H1 (cell line): Measurements from ENCODE around the gene NDUFA7. TPM values are rescaled to one million over a fixed set of nuclear protein-coding genes. Genes with fewer than 3 reads are reported as not detected.
"Not testable (repeated sequence)": the region's sequence is repeated elsewhere in the genome, so short reads cannot be mapped to it uniquely, and the experiment has no call there.

ENCODE experiments used
- CTCF ChIA-PET: fragments of 300-600 bp; sonication (Branson Sonifier 250); formaldehyde crosslinking; loops from one replicate; lab custom pipeline; 2021; ENCODE audit not compliant: partially characterized antibody; lab: Charles Lee
- POLR2A ChIA-PET: fragments of 300-600 bp; sonication (Branson Sonifier 250); formaldehyde crosslinking; loops from one replicate; lab custom pipeline; 2021; ENCODE audit warnings: inconsistent platforms; ENCODE audit not compliant: partially characterized antibody; lab: Charles Lee
- DNase-seq, 2 experiments: peaks; one replicate each; pipeline versions ENCODE4 v3.0.0 to v3.0.0-alpha.2; 2010 to 2022; ENCODE audit warnings: low spot score in 2 of 2, low read depth in 1 of 2, mixed read lengths in 1 of 2
- FAIRE-seq: peaks from 2 replicates; lab custom pipeline; 2011; peaks lifted over from hg19 to GRCh38; lab: Jason Lieb, UNC
- H2AFZ ChIP-seq: 2 replicates; pipeline ENCODE4 v1.8.1; 2012; ENCODE audit warnings: low read length, inconsistent platforms
- H2AK5ac ChIP-seq: 2 replicates; pipeline ENCODE4 v1.6.1; 2013; ENCODE audit warnings: low read depth, low read length
- H2BK120ac ChIP-seq: replicated peaks from 2 replicates; pipeline ENCODE3; 2013; ENCODE audit warnings: low read depth, low read length, inconsistent platforms
- H2BK12ac ChIP-seq: 2 replicates; pipeline ENCODE4 v1.6.1; 2013; ENCODE audit warnings: low read depth, low read length
- H2BK15ac ChIP-seq: 2 replicates; pipeline ENCODE4 v1.6.1; 2013; ENCODE audit warnings: low read length
- H2BK20ac ChIP-seq: 2 replicates; pipeline ENCODE4 v1.6.1; 2013; ENCODE audit warnings: low read length
- H2BK5ac ChIP-seq: 2 replicates; pipeline ENCODE4 v1.6.1; 2013; ENCODE audit warnings: low read depth, low read length
- H3K14ac ChIP-seq: 2 replicates; pipeline ENCODE4 v1.6.1; 2013; ENCODE audit warnings: inconsistent platforms; ENCODE audit not compliant: insufficient read length
- H3K18ac ChIP-seq: 2 replicates; pipeline ENCODE4 v1.6.1; 2013; ENCODE audit warnings: low read length; ENCODE audit errors: extremely low read depth
- H3K23ac ChIP-seq: 2 replicates; pipeline ENCODE4 v1.6.1; 2013; ENCODE audit warnings: inconsistent platforms; ENCODE audit not compliant: insufficient read length
- H3K23me2 ChIP-seq: 2 replicates; pipeline ENCODE4 v1.6.1; 2013; ENCODE audit warnings: low read depth, low read length
- H3K27ac ChIP-seq: 2 replicates; pipeline ENCODE4 v1.6.1; 2011; ENCODE audit warnings: low read depth, low read length, inconsistent platforms
- H3K27me3 ChIP-seq, 4 experiments: replicated peaks in 1 of 4; 1 replicate in 1 of 4; 2 replicates in 3 of 4; pipeline versions ENCODE4 v1.6.1 to v1.8.1; 2011 to 2013; ENCODE audit warnings: low read length in 3 of 4, mild to moderate bottlenecking in 3 of 4, inconsistent platforms in 2 of 4, mixed read lengths in 2 of 4, moderate library complexity in 1 of 4; ENCODE audit not compliant: control insufficient read depth in 3 of 4, insufficient read depth in 3 of 4; ENCODE audit errors: extremely low read depth in 1 of 4
- H3K36me3 ChIP-seq, 4 experiments: 2 replicates each; pipeline versions ENCODE4 v1.6.1 to v1.8.1; 2011 to 2013; ENCODE audit warnings: mild to moderate bottlenecking in 4 of 4, low read length in 3 of 4, moderate library complexity in 2 of 4, control low read depth in 1 of 4, inconsistent platforms in 1 of 4; ENCODE audit not compliant: insufficient read depth in 4 of 4, control insufficient read depth in 2 of 4
- H3K4ac ChIP-seq: replicated peaks from 2 replicates; pipeline ENCODE3; 2013; ENCODE audit warnings: low read length, low read depth, mixed read lengths, inconsistent platforms; ENCODE audit not compliant: insufficient read length
- H3K4me1 ChIP-seq, 4 experiments: replicated peaks in 1 of 4; 1 replicate in 1 of 4; 2 replicates in 3 of 4; pipeline versions ENCODE4 v1.6.1 to v1.8.1; 2011 to 2013; ENCODE audit warnings: low read length in 3 of 4, inconsistent platforms in 2 of 4, mixed read lengths in 1 of 4; ENCODE audit not compliant: insufficient read depth in 4 of 4, control insufficient read depth in 3 of 4
- H3K4me2 ChIP-seq, 2 experiments: 2 replicates each; pipeline versions ENCODE4 v1.6.1 to v1.8.1; 2011 to 2013; ENCODE audit warnings: low read depth in 2 of 2, low read length in 2 of 2, control low read depth in 1 of 2, inconsistent platforms in 1 of 2, mild to moderate bottlenecking in 1 of 2; ENCODE audit not compliant: insufficient read depth in 1 of 2
- H3K4me3 ChIP-seq, 4 experiments: fragments of 200-600, 300-600 bp in 1 of 4; sonication (generic), shearing (Covaris generic), sonication (Bioruptor Twin) in 1 of 4; 2 replicates each; pipeline versions ENCODE4 v1.5.1 to v1.8.1; 2011 to 2016; ENCODE audit warnings: low read length in 4 of 4, low read depth in 3 of 4, control low read depth in 2 of 4, inconsistent platforms in 2 of 4, mild to moderate bottlenecking in 2 of 4, mixed read lengths in 1 of 4, moderate library complexity in 1 of 4; ENCODE audit not compliant: insufficient read depth in 2 of 4; ENCODE audit errors: extremely low read depth in 1 of 4
- H3K56ac ChIP-seq: replicated peaks from 2 replicates; pipeline ENCODE3; 2013; ENCODE audit warnings: low read depth, mild to moderate bottlenecking, mixed read lengths, low read length, inconsistent platforms; ENCODE audit not compliant: insufficient read length
- H3K79me1 ChIP-seq: 2 replicates; pipeline ENCODE4 v1.6.1; 2013; ENCODE audit warnings: low read depth, low read length, control low read depth
- H3K79me2 ChIP-seq, 2 experiments: 2 replicates each; pipeline versions ENCODE4 v1.6.1 to v1.8.1; 2012 to 2013; ENCODE audit warnings: low read length in 2 of 2, mild to moderate bottlenecking in 2 of 2, inconsistent platforms in 1 of 2; ENCODE audit not compliant: insufficient read depth in 2 of 2, control insufficient read depth in 1 of 2
- H3K9ac ChIP-seq, 4 experiments: replicated peaks in 1 of 4; 1 replicate in 1 of 4; 2 replicates in 3 of 4; pipeline versions ENCODE4 v1.6.1 to v1.8.1; 2011 to 2013; ENCODE audit warnings: low read depth in 3 of 4, low read length in 3 of 4, control low read depth in 2 of 4, mild to moderate bottlenecking in 2 of 4, moderate library complexity in 2 of 4, inconsistent platforms in 1 of 4; ENCODE audit errors: extremely low read depth in 1 of 4
- H3K9me3 ChIP-seq, 2 experiments: 2 replicates each; pipeline versions ENCODE4 v1.6.1 to v1.8.1; 2012 to 2013; ENCODE audit warnings: mild to moderate bottlenecking in 2 of 2, moderate library complexity in 2 of 2, control low read depth in 1 of 2, inconsistent platforms in 1 of 2, low read depth in 1 of 2, low read length in 1 of 2, mixed read lengths in 1 of 2; ENCODE audit not compliant: insufficient read depth in 2 of 2
- H4K20me1 ChIP-seq, 2 experiments: replicated peaks in 1 of 2; 2 replicates each; pipeline versions ENCODE3 to v1.8.1; 2011 to 2013; ENCODE audit warnings: inconsistent platforms in 2 of 2, low read length in 2 of 2, mild to moderate bottlenecking in 1 of 2; ENCODE audit not compliant: insufficient read depth in 2 of 2, control insufficient read depth in 1 of 2
- H4K5ac ChIP-seq: 2 replicates; pipeline ENCODE4 v1.6.1; 2013; ENCODE audit warnings: low read length, low read depth, mixed read lengths, inconsistent platforms; ENCODE audit not compliant: insufficient read length
- H4K8ac ChIP-seq: 2 replicates; pipeline ENCODE4 v1.8.0; 2013; ENCODE audit warnings: mild to moderate bottlenecking, moderate library complexity, low read length, inconsistent platforms; ENCODE audit not compliant: insufficient read depth; ENCODE audit errors: extremely low read depth
- H4K91ac ChIP-seq: replicated peaks from 2 replicates; pipeline ENCODE3; 2013; ENCODE audit warnings: low read length, mixed read lengths, inconsistent platforms; ENCODE audit not compliant: insufficient read length
- WGBS, 2 experiments: shearing (Covaris generic) in 1 of 2; methylation state at CpG; one replicate each; pipeline versions ENCODE4 v1.1.6 to v1.1.7; 2013 to 2015; ENCODE audit warnings: low lambda C conversion rate in 2 of 2, mixed read lengths in 2 of 2, inconsistent platforms in 1 of 2, low coverage in 1 of 2, missing lambda C conversion rate in 1 of 2; ENCODE audit not compliant: insufficient replicate concordance in 2 of 2, insufficient coverage in 1 of 2, insufficient read length in 1 of 2; ENCODE audit errors: extremely low coverage in 1 of 2, missing lambda C conversion rate in 1 of 2; 5-methylcytosine and 5-hydroxymethylcytosine counted together
- polyA plus RNA-seq, 7 experiments: library from polyadenylated mRNA; depleted of rRNA in 3 of 7; stranded (reverse) in 5 of 7; unstranded in 2 of 7; fragments of >200 nt in 5 of 7; fragments of 200-250 nt in 2 of 7; gene quantifications; 1 replicate in 5 of 7; 2 replicates in 1 of 7; 4 replicates in 1 of 7; pipeline versions ENCODE4 v1.2.1 to v1.2.3, GENCODE V29; 2011 to 2013; ENCODE audit warnings: missing spikeins in 2 of 7, mixed read lengths in 2 of 7
- total RNA-seq: library from RNA; stranded (reverse); fragmentation: NEBNext Ultra II Directional; extraction: Animal tissue kit (Norgen Biotek cat#: 25700); gene quantifications from 2 replicates; pipeline ENCODE4 v1.2.1, GENCODE V29; 2021

NDUFA7 gene
- total and polyA plus RNA-seq, 2 of the 8 experiments (the other 6 are each of a cell fraction or from before 2014, with no cell fraction given), result 54.4 to 286 TPM

DNA sequence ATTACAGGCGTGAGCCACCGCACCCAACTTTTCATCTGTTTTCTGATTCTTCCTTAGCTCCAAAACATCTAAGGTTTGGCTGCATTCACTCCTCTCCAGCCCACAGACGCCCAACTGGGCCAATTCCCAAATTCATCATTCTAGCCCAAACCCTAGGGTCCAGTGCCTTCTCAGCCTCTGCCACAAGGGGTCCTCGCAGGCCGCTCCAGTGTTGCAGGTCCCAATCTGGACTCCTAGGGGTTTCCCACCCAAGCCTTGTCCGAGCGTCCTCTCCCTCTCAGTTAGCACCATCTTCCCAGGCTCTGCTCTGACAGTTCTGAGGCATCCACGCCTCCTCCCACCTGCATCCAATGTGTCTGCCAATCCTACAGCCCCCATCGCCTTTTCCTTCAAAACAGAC, 29.8 kb downstream of the NDUFA7 start:
- H3K56ac ChIP-seq, H3K27me3 ChIP-seq, H2BK5ac ChIP-seq, H2AK5ac ChIP-seq, H2BK20ac ChIP-seq, H3K18ac ChIP-seq, H2BK12ac ChIP-seq, H3K79me1 ChIP-seq, CTCF ChIA-PET, H3K27ac ChIP-seq, H3K4ac ChIP-seq, H3K23ac ChIP-seq, H3K23me2 ChIP-seq, H3K36me3 ChIP-seq, H4K91ac ChIP-seq, H3K4me1 ChIP-seq, H4K20me1 ChIP-seq, DNase-seq, H2AFZ ChIP-seq, POLR2A ChIA-PET, FAIRE-seq, H3K9me3 ChIP-seq, H3K14ac ChIP-seq, H2BK120ac ChIP-seq, H3K4me3 ChIP-seq, H3K9ac ChIP-seq, H3K4me2 ChIP-seq, H4K5ac ChIP-seq, H4K8ac ChIP-seq, H3K79me2 ChIP-seq, H2BK15ac ChIP-seq: not testable (repeated sequence)
- WGBS, 2 experiments, result no CpG with 5 or more reads among the region's 9 CpGs

DNA sequence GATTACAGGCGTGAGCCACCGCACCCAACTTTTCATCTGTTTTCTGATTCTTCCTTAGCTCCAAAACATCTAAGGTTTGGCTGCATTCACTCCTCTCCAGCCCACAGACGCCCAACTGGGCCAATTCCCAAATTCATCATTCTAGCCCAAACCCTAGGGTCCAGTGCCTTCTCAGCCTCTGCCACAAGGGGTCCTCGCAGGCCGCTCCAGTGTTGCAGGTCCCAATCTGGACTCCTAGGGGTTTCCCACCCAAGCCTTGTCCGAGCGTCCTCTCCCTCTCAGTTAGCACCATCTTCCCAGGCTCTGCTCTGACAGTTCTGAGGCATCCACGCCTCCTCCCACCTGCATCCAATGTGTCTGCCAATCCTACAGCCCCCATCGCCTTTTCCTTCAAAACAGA, 44.7 kb downstream of the NDUFA7 start:
- no CpG with 5 or more reads among the region's 9 CpGs for WGBS, 2 experiments
- FAIRE-seq, H3K23me2 ChIP-seq: not testable (repeated sequence)

More for the DNA sequence above, 44.7 kb downstream of the NDUFA7 start:
- H3K79me1 ChIP-seq, H3K4me3 ChIP-seq, H3K23ac ChIP-seq, H3K18ac ChIP-seq, H3K36me3 ChIP-seq, H3K27ac ChIP-seq, H4K8ac ChIP-seq, H4K91ac ChIP-seq, H2BK5ac ChIP-seq, H3K79me2 ChIP-seq, H3K56ac ChIP-seq, H2AFZ ChIP-seq, H4K20me1 ChIP-seq, H3K4ac ChIP-seq, CTCF ChIA-PET, H3K4me2 ChIP-seq, H3K27me3 ChIP-seq, H3K14ac ChIP-seq, H2BK15ac ChIP-seq, H3K9ac ChIP-seq, POLR2A ChIA-PET, H2BK20ac ChIP-seq, H4K5ac ChIP-seq, H2BK12ac ChIP-seq, H3K9me3 ChIP-seq, H3K4me1 ChIP-seq, DNase-seq, H2AK5ac ChIP-seq, H2BK120ac ChIP-seq: not testable (repeated sequence)
